IMR-90 (cell line): ENCODE measurements around the gene ESR2. TPM values are rescaled to one million over a fixed set of nuclear protein-coding genes. Genes with fewer than 3 reads are reported as not detected.

Experiments used
- ATAC-seq: fragments of 200-7000 bp; cut with Tn5 transposase; 2 replicates; pipeline ENCODE4 v1.9.1; 2020; ENCODE audit warnings: low read depth, mild to moderate bottlenecking, moderate library complexity
- BruUV-seq: library from RNA; stranded (reverse); fragments of 400-500 nt; replicated peaks from 2 replicates; lab custom pipeline; 2021; lab: Mats Ljungman, UMichigan
- CTCF ChIA-PET: fragments of 300-600 bp; formaldehyde crosslinking; extraction: SDS; loops from one replicate; lab custom pipeline; 2021; ENCODE audit warnings: antibody characterized with exemption; lab: Yijun Ruan, JAX
- POLR2A ChIA-PET: fragments of 300-600 bp; sonication (Branson Sonifier 250); formaldehyde crosslinking; loops from one replicate; lab custom pipeline; 2022; ENCODE audit warnings: antibody characterized with exemption; ENCODE audit not compliant: unreplicated experiment; lab: Charles Lee
- DNase-seq: peaks from one replicate; pipeline ENCODE4 v3.0.0; 2013
- H2AFZ ChIP-seq: replicated peaks from 2 replicates; pipeline ENCODE3; 2013; ENCODE audit warnings: low read length, mild to moderate bottlenecking; ENCODE audit not compliant: poor library complexity
- H2AK5ac ChIP-seq: 2 replicates; pipeline ENCODE4 v1.6.1; 2013; ENCODE audit warnings: low read depth, low read length, inconsistent platforms
- H2AK9ac ChIP-seq: replicated peaks from 2 replicates; pipeline ENCODE3; 2013; ENCODE audit warnings: mild to moderate bottlenecking, low read depth, low read length, moderate library complexity; ENCODE audit not compliant: poor library complexity
- H2BK120ac ChIP-seq: 2 replicates; pipeline ENCODE4 v1.6.1; 2013; ENCODE audit warnings: low read depth, low read length, inconsistent platforms
- H2BK15ac ChIP-seq: 3 replicates; pipeline ENCODE4 v1.6.1; 2013; ENCODE audit warnings: low read depth, low read length, inconsistent platforms
- H2BK20ac ChIP-seq: 2 replicates; pipeline ENCODE4 v1.6.1; 2013; ENCODE audit warnings: low read depth, mild to moderate bottlenecking, inconsistent platforms, low read length, moderate library complexity
- H2BK5ac ChIP-seq: 2 replicates; pipeline ENCODE4 v1.6.1; 2013; ENCODE audit warnings: mild to moderate bottlenecking, low read depth, low read length, inconsistent platforms; ENCODE audit not compliant: poor library complexity, severe bottlenecking
- H3K14ac ChIP-seq: replicated peaks from 2 replicates; pipeline ENCODE4 v1.6.1; 2013; ENCODE audit warnings: low read depth, low read length, inconsistent platforms
- H3K18ac ChIP-seq: 2 replicates; pipeline ENCODE4 v1.6.1; 2013; ENCODE audit warnings: low read depth, low read length, control low read depth
- H3K23ac ChIP-seq: 2 replicates; pipeline ENCODE4 v1.6.1; 2013; ENCODE audit warnings: low read depth, low read length, inconsistent platforms
- H3K27ac ChIP-seq: 2 replicates; pipeline ENCODE4 v1.5.1; 2013; ENCODE audit warnings: mild to moderate bottlenecking, control low read depth, low read length; ENCODE audit not compliant: insufficient read depth
- H3K27me3 ChIP-seq: 2 replicates; pipeline ENCODE4 v1.6.1; 2013; ENCODE audit warnings: low read length; ENCODE audit not compliant: control insufficient read depth, insufficient read depth
- H3K36me3 ChIP-seq: 2 replicates; pipeline ENCODE4 v1.6.1; 2013; ENCODE audit warnings: low read length, mixed read lengths; ENCODE audit not compliant: control insufficient read depth, insufficient read depth
- H3K4ac ChIP-seq: 2 replicates; pipeline ENCODE4 v1.6.1; 2013; ENCODE audit warnings: low read depth, low read length, inconsistent platforms
- H3K4me1 ChIP-seq: 2 replicates; pipeline ENCODE4 v1.6.1; 2013; ENCODE audit warnings: low read length, mixed read lengths; ENCODE audit not compliant: control insufficient read depth, insufficient read depth
- H3K4me2 ChIP-seq: 2 replicates; pipeline ENCODE4 v1.6.1; 2013; ENCODE audit warnings: low read depth, mild to moderate bottlenecking, control low read depth, low read length, moderate library complexity
- H3K4me3 ChIP-seq: 2 replicates; pipeline ENCODE4 v1.5.1; 2013; ENCODE audit warnings: low read depth, mild to moderate bottlenecking, control low read depth, low read length, moderate library complexity; ENCODE audit not compliant: insufficient read depth
- H3K56ac ChIP-seq: 2 replicates; pipeline ENCODE4 v1.6.1; 2013; ENCODE audit warnings: low read length, inconsistent platforms; ENCODE audit not compliant: insufficient read depth; ENCODE audit errors: extremely low read depth
- H3K79me1 ChIP-seq, 2 experiments: 2 replicates each; pipeline ENCODE4 v1.6.1; 2013; ENCODE audit warnings: low read length in 2 of 2, inconsistent platforms in 1 of 2, low read depth in 1 of 2
- H3K9ac ChIP-seq: 2 replicates; pipeline ENCODE4 v1.6.1; 2013; ENCODE audit warnings: low read depth, low read length, control low read depth
- H3K9me1 ChIP-seq: 2 replicates; pipeline ENCODE4 v1.6.1; 2013; ENCODE audit warnings: low read length, inconsistent platforms; ENCODE audit not compliant: insufficient read depth
- H3K9me3 ChIP-seq: 2 replicates; pipeline ENCODE4 v1.6.1; 2013; ENCODE audit warnings: low read length; ENCODE audit not compliant: control insufficient read depth, insufficient read depth
- H4K20me1 ChIP-seq: 2 replicates; pipeline ENCODE4 v1.6.1; 2013; ENCODE audit warnings: low read length, inconsistent platforms; ENCODE audit not compliant: insufficient read depth
- H4K5ac ChIP-seq: 2 replicates; pipeline ENCODE4 v1.6.1; 2013; ENCODE audit warnings: mild to moderate bottlenecking, low read depth, low read length, control low read depth
- H4K8ac ChIP-seq, 2 experiments: 2 replicates each; pipeline ENCODE4 v1.6.1; 2013; ENCODE audit warnings: low read depth in 2 of 2, low read length in 2 of 2, control low read depth in 1 of 2, inconsistent platforms in 1 of 2
- H4K91ac ChIP-seq: 2 replicates; pipeline ENCODE4 v1.6.1; 2013; ENCODE audit warnings: low read depth, low read length, inconsistent platforms; ENCODE audit not compliant: insufficient read depth
- BHLHE40 ChIP-seq: fragments of 150-350 bp; IDR thresholded peaks from 2 replicates; pipeline ENCODE4 v1.6.1; 2016; ENCODE audit warnings: mild to moderate bottlenecking, low read depth, low read length
- FOS ChIP-seq: fragments of 150-350 bp; IDR thresholded peaks from 2 replicates; pipeline ENCODE4 v1.6.1; 2016; ENCODE audit warnings: low read depth, low read length
- MAFK ChIP-seq: IDR thresholded peaks from 2 replicates; pipeline ENCODE4 v1.6.1; 2012; ENCODE audit warnings: low read depth, low read length, improper control_type of control experiment
- MAZ ChIP-seq: IDR thresholded peaks from 2 replicates; pipeline ENCODE4 v1.6.1; 2012; ENCODE audit warnings: low read depth, mild to moderate bottlenecking, low read length, improper control_type of control experiment, moderate library complexity, borderline replicate concordance
- MXI1 ChIP-seq: IDR thresholded peaks from 2 replicates; pipeline ENCODE4 v1.6.1; 2012; ENCODE audit warnings: low read depth, mild to moderate bottlenecking, low read length, moderate library complexity, borderline replicate concordance
- NFE2L2 ChIP-seq: fragments of 150-350 bp; IDR thresholded peaks from 2 replicates; pipeline ENCODE4 v1.6.1; 2016; ENCODE audit warnings: low read depth, mild to moderate bottlenecking, low read length
- POLR2A ChIP-seq: IDR thresholded peaks from 2 replicates; pipeline ENCODE4 v1.6.1; 2012; ENCODE audit warnings: mild to moderate bottlenecking, low read depth, low read length
- RCOR1 ChIP-seq: IDR thresholded peaks from 2 replicates; pipeline ENCODE4 v1.6.1; 2012; ENCODE audit warnings: mild to moderate bottlenecking, low read length, improper control_type of control experiment; ENCODE audit not compliant: insufficient replicate concordance
- USF2 ChIP-seq: fragments of 150-350 bp; IDR thresholded peaks from 2 replicates; pipeline ENCODE4 v1.6.1; 2017; ENCODE audit warnings: mild to moderate bottlenecking, antibody characterized with exemption, low read length, low read depth
- WGBS, 2 experiments: methylation state at CpG; one replicate each; pipeline versions ENCODE4 v1.1.5 to v1.1.7; 2013; ENCODE audit warnings: missing lambda C conversion rate in 2 of 2; ENCODE audit not compliant: insufficient read length in 1 of 2; ENCODE audit errors: extremely low coverage in 2 of 2; 5-methylcytosine and 5-hydroxymethylcytosine counted together
- dilution Hi-C: fragments of 300-500 bp; cut with HindIII; formaldehyde crosslinking; loops from one replicate; pipeline ENCODE4 v1.14.3; 2018; ENCODE audit warnings: low sequenced_read_pairs; ENCODE audit not compliant: unreplicated experiment
- in situ Hi-C: fragments of 300-500 bp; cut with MboI; formaldehyde crosslinking; loops from 3 replicates; pipeline ENCODE4 v1.14.3; 2019; ENCODE audit warnings: low sequenced_read_pairs, inconsistent platforms, mixed read lengths
- intact Hi-C: fragments of 100-400 bp; cut with micrococcal nuclease; formaldehyde crosslinking; loops from 2 replicates; pipeline ENCODE4 v1.10.0; 2022
- polyA plus RNA-seq, 3 experiments: library from polyadenylated mRNA; depleted of rRNA; stranded (reverse); fragments of >200 nt; gene quantifications; 2 replicates each; pipeline ENCODE4 v1.2.3, GENCODE V29; 2012; ENCODE audit warnings: low replicate concordance in 1 of 3
- total RNA-seq: library from RNA; depleted of rRNA; stranded (reverse); fragments of >200 nt; gene quantifications from 2 replicates; pipeline ENCODE4 v1.2.3, GENCODE V29; 2012

ESR2 gene
- total and polyA plus RNA-seq, 2 of the 4 experiments (the other 2 are of a cell fraction), result under 0.01 to 0.03 TPM

DNA sequence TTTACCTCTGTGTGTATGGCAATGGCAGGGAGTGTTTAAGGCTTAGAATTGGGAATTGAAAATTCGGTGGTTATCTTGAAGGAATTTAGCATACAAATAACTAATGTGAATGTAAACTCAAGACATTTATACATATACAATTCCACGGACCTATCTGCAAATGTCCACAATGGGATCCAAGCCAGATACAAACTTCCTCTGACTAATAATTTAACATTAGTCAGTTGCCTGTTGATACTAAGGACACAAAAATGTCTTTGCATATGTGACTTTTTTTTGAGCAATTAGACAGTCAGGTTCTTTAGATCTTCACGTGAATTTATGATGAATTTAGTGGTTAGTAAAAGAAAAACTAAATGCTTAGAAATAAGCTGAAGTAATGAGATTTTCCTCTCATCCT is 40.5 kb downstream of the ESR2 start (continued):
- peak; percentile 49; the same call in 1 of the 2 replicates for TF ChIP-seq BHLHE40

DNA sequence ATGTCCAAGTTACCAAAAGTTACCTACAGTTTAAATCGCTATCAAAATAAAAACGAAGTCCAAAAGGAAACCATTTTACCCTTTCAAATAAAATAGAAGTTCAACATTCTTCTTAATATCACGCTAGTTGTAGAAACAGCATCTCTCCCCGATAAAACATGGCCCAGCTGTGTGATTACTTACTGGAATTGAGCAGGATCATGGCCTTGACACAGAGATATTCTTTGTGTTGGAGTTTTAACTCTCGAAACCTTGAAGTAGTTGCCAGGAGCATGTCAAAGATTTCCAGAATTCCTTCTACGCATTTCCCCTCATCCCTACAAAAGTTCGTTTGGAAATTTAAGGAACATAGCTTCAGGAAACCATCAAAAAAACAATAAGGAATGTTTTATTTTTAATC is 44.8 kb downstream of the ESR2 start:
- no peak overlapping the region for H3K4ac ChIP-seq
- no peak overlapping the region for H2BK20ac ChIP-seq
- ChIA-PET POLR2A (no interaction called here), CTCF (no interaction called here)
- no peak overlapping the region for H3K9ac ChIP-seq
- intact Hi-C loops (no loop called here), dilution Hi-C loops (no loop called here), in situ Hi-C loops (no loop called here)
- H2BK15ac ChIP-seq, result no peak overlapping the region
- H3K9me1 ChIP-seq, result peaks cover 3% of the 10 kb centered on the region; the same call in 1 of the 2 replicates
- no peak overlapping the region for H3K4me3 ChIP-seq
- H4K91ac ChIP-seq, result no peak overlapping the region
- H3K14ac ChIP-seq, result no peak overlapping the region; the same call in 1 of the 2 replicates
- H3K9me3 ChIP-seq, result no peaks in the 10 kb centered on the region
- no peak overlapping the region for H2BK120ac ChIP-seq
- H2AK9ac ChIP-seq, result no peak overlapping the region
- H4K5ac ChIP-seq, result no peak overlapping the region
- no peak overlapping the region for H4K8ac ChIP-seq
- no peaks in the 10 kb centered on the region for H3K27me3 ChIP-seq
- H2AK5ac ChIP-seq, result no peak overlapping the region
- BruUV-seq, result no TSS peak
- no CpG with 5 or more reads among the region's 7 CpGs for WGBS, 2 experiments
- no peak overlapping the region for H3K56ac ChIP-seq
- H2BK5ac ChIP-seq, result no peak overlapping the region
- no peak overlapping the region for H3K27ac ChIP-seq
- no peak for DNase-seq
- no peak overlapping the region for H3K23ac ChIP-seq
- no peaks in the 10 kb centered on the region for H3K79me1 ChIP-seq
- H4K20me1 ChIP-seq, result no peaks in the 10 kb centered on the region
- no peak for ATAC-seq
- no peak overlapping the region for H2AFZ ChIP-seq
- H3K4me1 ChIP-seq, result peaks cover 3% of the 10 kb centered on the region; the same call in 1 of the 2 replicates
- TF ChIP-seq MXI1, result no peak
- no peak for TF ChIP-seq MAZ
- no peak for TF ChIP-seq FOS
- no peak for TF ChIP-seq RCOR1
- TF ChIP-seq USF2, result no peak
- TF ChIP-seq POLR2A, result no peak
- TF ChIP-seq NFE2L2, result no peak
- no peak for TF ChIP-seq MAFK
- H3K18ac ChIP-seq, result no peak overlapping the region
- no peaks in the 10 kb centered on the region for H3K36me3 ChIP-seq
- no peak overlapping the region for H3K4me2 ChIP-seq
